Naive thymus-derived CD8-positive, alpha-beta T cell (primary cell): ENCODE data around the gene GRID1. TPM values are rescaled to one million over a fixed set of nuclear protein-coding genes. Genes with fewer than 3 reads are reported as not detected.
A peak's percentile ranks its signal among the peaks of the same experiment; 100 is the strongest.
"Not testable (repeated sequence)": the region's sequence is repeated elsewhere in the genome, so short reads cannot be mapped to it uniquely, and the experiment has no call there.

ENCODE experiments used
- ATAC-seq, 2 donors: fragments of 150-1000 bp; cut with Tn5 transposase in 1 of 2; sonication (Bioruptor Pico), chemical (Tn5 transposase) in 1 of 2; 1 replicate in 1 of 2; 2 replicates in 1 of 2; pipeline ENCODE4 v1.10.0; 2021; ENCODE audit warnings: mild to moderate bottlenecking in 2 of 2, moderate library complexity in 2 of 2
- POLR2A ChIA-PET: fragments of 350-600 bp; sonication (Branson Sonifier 250); formaldehyde crosslinking; loops from one replicate; lab custom pipeline; 2021; ENCODE audit warnings: antibody characterized with exemption; lab: Charles Lee
- DNase-seq, 10 donors: peaks; one replicate each; pipeline versions ENCODE4 v3.0.0 to v3.0.0-alpha.2; 2020 to 2022
- H3K27ac Mint-ChIP-seq, 10 donors: one replicate each; pipeline ENCODE4 v1.8.0; 2020 to 2022; ENCODE audit warnings: mild to moderate bottlenecking in 10 of 10, mixed read lengths in 10 of 10, moderate library complexity in 4 of 10, inconsistent platforms in 1 of 10
- H3K27me3 Mint-ChIP-seq, 5 donors: one replicate each; pipeline ENCODE4 v1.8.0; 2021 to 2022; ENCODE audit warnings: mixed read lengths in 5 of 5
- H3K36me3 Mint-ChIP-seq, 3 donors: one replicate each; pipeline ENCODE4 v1.8.0; 2020 to 2022; ENCODE audit warnings: mixed read lengths in 3 of 3, mild to moderate bottlenecking in 2 of 3, inconsistent platforms in 1 of 3
- H3K4me1 Mint-ChIP-seq, 4 donors: one replicate each; pipeline ENCODE4 v1.8.0; 2021 to 2022; ENCODE audit warnings: mixed read lengths in 4 of 4
- H3K4me3 Mint-ChIP-seq, 10 donors: one replicate each; pipeline ENCODE4 v1.8.0; 2020 to 2022; ENCODE audit warnings: mild to moderate bottlenecking in 10 of 10, mixed read lengths in 10 of 10, moderate library complexity in 6 of 10, inconsistent platforms in 1 of 10
- H3K9me3 Mint-ChIP-seq, 9 donors: one replicate each; pipeline ENCODE4 v1.8.0; 2020 to 2022; ENCODE audit warnings: mixed read lengths in 9 of 9, mild to moderate bottlenecking in 3 of 9, inconsistent platforms in 1 of 9, moderate library complexity in 1 of 9
- polyA plus RNA-seq, 3 donors: library from polyadenylated mRNA; unstranded; fragments of 300-500 nt; fragmentation: Illumina TruSeq; gene quantifications; one replicate each; pipeline ENCODE4 v1.2.3, GENCODE V29; 2021
- total RNA-seq, 8 experiments: library from RNA in 2 of 8; stranded (reverse) in 2 of 8; gene quantifications; one replicate each; pipeline ENCODE4 v1.2.3 and lab custom pipeline; 2021 to 2026

The GRID1 gene
- total and polyA plus RNA-seq, 5 experiments from 2014 or later: not detected

DNA sequence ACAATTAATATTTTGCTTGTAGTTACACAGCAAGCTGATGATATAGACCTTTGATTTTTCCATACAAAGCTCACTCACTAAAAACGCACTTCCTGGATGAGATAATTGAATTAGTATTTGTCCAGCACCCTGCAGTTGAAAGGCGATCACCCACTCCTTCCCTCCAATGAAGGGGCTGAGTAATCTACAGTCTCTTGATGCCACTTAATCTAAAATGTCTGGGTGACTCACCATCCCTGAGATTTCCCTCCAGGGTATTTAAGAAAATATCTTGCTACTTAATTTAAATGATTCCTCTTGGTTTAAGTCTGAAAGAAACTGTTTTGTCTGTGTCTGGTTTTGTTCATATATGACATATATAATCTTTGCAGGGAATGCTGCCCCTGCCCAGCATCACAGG lies 515.3 kb downstream of the GRID1 start:
- no peak overlapping the region for H3K4me3 Mint-ChIP-seq
- DNase-seq: no peak
- H3K27me3 Mint-ChIP-seq: peaks cover 0 to 9% (median 0%) of the 10 kb centered on the region in 5 donors
- POLR2A ChIA-PET: no interaction called here
- ATAC-seq: no peak
- no peaks in the 10 kb centered on the region for H3K36me3 Mint-ChIP-seq
- no peaks in the 10 kb centered on the region for H3K4me1 Mint-ChIP-seq
- H3K9me3 Mint-ChIP-seq: peaks cover 0 to 4% (median 0%) of the 10 kb centered on the region in 9 donors
- no peak overlapping the region for H3K27ac Mint-ChIP-seq

DNA sequence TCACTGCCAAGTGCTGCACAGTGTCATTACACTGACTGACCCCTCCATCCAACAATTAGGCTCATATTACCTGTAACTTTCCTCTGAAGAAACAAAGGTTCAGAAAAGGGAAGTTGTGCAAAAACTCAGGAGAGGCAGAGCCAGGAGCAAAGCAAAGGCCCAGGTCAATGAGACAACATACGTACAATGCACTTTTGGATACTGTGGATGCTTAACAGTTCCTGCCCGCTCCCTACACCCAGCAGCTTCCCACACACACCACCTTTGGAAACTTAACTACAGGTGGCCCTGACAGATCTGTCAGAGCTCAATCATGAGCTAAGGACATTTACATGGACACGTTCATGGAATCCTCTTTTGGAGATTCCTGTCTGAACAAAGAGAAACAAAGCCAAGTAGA lies 515.9 kb downstream of the GRID1 start:
- DNase-seq (no peak), ATAC-seq (no peak)
- Mint-ChIP-seq H3K4me3 (no peak overlapping the region), H3K27me3 (peaks cover 0 to 6% (median 0%) of the 10 kb centered on the region in 5 donors), H3K36me3 (no peaks in the 10 kb centered on the region), H3K4me1 (no peaks in the 10 kb centered on the region), H3K9me3 (peaks cover 0 to 4% (median 0%) of the 10 kb centered on the region in 9 donors), H3K27ac (no peak overlapping the region)
- POLR2A ChIA-PET: no interaction called here

DNA sequence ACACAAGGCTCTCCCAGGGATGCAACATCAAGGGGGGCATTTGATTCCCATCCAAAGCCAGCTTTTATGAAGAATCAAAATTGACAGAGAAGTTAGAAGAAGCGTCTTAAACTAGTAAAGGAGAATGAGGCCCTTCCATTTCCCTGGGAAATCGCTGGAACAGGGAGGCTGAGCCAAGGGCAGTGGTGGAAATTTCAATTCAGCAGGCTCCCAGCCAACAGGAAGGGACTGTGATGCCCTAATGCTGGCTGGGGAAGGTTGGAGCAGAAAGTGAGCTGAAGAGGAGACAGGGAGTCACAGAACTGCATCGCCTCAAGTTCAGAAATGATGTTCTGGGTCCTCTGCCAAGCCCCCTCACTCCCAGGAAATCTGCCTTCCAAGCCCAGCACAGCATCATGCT lies 517.3 kb downstream of the GRID1 start:
- no peak for ATAC-seq
- Mint-ChIP-seq H3K36me3 (no peaks in the 10 kb centered on the region), H3K27me3 (peaks cover 0 to 3% (median 0%) of the 10 kb centered on the region in 5 donors), H3K4me3 (no peak overlapping the region), H3K9me3 (peaks cover 0 to 4% (median 0%) of the 10 kb centered on the region in 9 donors), H3K4me1 (no peaks in the 10 kb centered on the region), H3K27ac (no peak overlapping the region)
- DNase-seq: no peak
- POLR2A ChIA-PET: no interaction called here

DNA sequence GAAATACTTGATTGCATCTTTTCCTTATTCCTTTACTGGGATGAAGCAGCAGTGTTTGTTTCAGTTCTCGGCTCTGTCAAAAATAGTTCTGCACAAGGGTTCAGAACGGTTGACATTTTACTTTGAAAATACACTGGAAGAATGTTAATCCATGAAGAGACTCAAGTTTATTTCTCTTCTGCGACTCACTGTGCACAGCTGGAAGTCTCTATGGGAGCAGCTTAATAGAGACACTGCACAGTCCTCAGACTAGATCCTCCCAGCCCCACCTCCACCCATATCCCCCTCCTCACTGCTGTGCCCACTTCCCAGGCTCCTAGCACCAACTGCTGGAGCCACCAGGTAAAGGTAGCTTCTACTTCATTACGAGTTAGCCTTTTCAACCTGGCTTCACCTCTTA lies 517.8 kb downstream of the GRID1 start:
- ATAC-seq: no peak
- POLR2A ChIA-PET: no interaction called here
- Mint-ChIP-seq H3K27me3 (no peaks in the 10 kb centered on the region), H3K9me3 (peaks cover 0 to 4% (median 0%) of the 10 kb centered on the region in 9 donors), H3K36me3 (no peaks in the 10 kb centered on the region), H3K4me1 (no peaks in the 10 kb centered on the region), H3K27ac (no peak overlapping the region), H3K4me3 (no peak overlapping the region)
- DNase-seq: no peak

DNA sequence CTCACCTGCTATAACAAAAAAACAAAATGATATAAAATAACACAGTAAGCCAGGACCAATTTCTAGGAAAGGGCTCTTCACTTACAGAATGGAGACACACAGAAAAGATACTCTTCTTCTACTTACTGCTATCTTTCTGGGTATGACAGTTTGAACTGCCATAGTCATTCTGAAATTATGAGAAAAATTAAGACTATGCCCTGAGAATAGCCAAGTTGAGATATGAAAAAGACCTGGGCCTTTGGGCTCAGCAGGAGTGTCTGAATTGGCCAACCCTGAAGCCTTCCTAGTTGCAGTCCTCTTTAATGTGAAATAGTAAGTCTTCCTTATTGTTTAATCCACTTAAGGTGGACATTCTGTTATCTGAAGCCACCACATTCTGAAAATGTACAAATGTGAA lies 519.5 kb downstream of the GRID1 start:
- no peaks in the 10 kb centered on the region for H3K27me3 Mint-ChIP-seq
- H3K4me1 Mint-ChIP-seq: no peaks in the 10 kb centered on the region
- no peak for ATAC-seq
- peaks cover 0 to 5% (median 0%) of the 10 kb centered on the region in 9 donors for H3K9me3 Mint-ChIP-seq
- H3K4me3 Mint-ChIP-seq: no peak overlapping the region
- no peaks in the 10 kb centered on the region for H3K36me3 Mint-ChIP-seq
- no peak overlapping the region for H3K27ac Mint-ChIP-seq
- POLR2A ChIA-PET: no interaction called here
- no peak for DNase-seq

DNA sequence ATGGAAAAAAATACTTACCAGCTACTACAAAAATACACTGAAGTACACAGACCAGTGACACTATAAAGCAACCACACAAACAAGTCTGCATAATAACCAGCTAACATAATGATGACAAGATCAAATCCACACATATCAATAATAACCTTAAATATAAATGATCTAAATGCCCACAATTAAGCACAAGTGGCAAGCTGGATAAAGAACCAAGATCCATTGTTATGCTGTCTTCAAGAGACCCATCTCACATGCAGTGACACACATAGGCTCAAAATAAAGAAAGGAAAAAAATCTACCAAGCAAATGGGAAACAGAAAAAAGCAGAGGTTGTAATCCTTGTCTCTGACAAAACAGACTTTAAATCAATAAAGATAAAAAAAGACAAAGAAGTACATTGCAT lies 527.9 kb downstream of the GRID1 start:
- Mint-ChIP-seq H3K9me3 (peaks cover 28 to 61% (median 42%) of the 10 kb centered on the region in 9 donors), H3K27me3 (peaks cover 1 to 21% (median 2%) of the 10 kb centered on the region in 5 donors), H3K36me3 (peaks cover 0 to 43% (median 9%) of the 10 kb centered on the region in 3 donors)
- H3K4me1 Mint-ChIP-seq, ATAC-seq, POLR2A ChIA-PET, H3K27ac Mint-ChIP-seq, H3K4me3 Mint-ChIP-seq, DNase-seq: not testable (repeated sequence)

DNA sequence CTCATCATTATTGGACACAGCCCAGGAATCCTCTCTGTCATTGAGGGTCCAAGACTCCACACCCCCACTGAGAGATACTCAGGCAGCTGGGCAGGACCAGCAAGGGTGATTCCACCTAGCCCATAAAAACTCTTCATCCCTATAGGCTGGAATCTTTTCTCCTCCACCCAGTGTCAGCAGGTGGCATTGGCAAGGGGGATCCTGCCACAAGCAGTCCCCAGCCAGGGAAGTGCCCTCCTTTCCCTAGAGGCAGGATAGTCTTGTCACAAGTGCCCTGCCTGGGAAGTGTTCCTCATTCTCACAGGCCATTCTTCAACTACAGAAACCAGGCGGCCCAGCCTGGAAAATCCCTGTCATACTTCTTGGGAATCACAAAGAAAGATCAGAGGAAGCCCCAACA lies 533.6 kb downstream of the GRID1 start:
- ATAC-seq: no peak
- POLR2A ChIA-PET: no interaction called here

DNA sequence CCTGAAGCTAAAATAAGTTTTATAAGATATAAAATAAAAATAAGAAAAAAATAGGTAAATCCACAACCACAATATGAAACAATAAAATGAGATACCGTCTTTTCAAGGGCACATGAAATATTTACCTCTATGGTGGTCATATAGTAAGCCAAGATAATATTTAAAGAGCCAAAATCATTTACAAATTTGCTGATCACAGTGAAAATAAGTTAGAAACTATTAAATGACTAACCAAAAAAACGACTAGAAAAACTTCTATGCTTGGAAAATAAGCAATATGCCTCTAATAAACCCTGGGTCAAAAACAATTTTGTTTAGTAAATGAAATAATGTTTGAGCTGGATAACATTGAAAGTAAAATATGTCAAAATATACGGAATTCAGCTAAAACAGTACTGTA lies 535.2 kb downstream of the GRID1 start:
- POLR2A ChIA-PET: no interaction called here
- ATAC-seq: no peak
- Mint-ChIP-seq H3K4me3 (no peak overlapping the region), H3K27ac (no peak overlapping the region), H3K4me1 (no peaks in the 10 kb centered on the region), H3K27me3 (peaks cover 2 to 21% (median 6%) of the 10 kb centered on the region in 5 donors), H3K9me3 (peaks cover 0 to 40% (median 21%) of the 10 kb centered on the region in 9 donors), H3K36me3 (peaks cover 0 to 24% (median 1%) of the 10 kb centered on the region in 3 donors)
- no peak for DNase-seq

More for the DNA sequence above, 533.6 kb downstream of the GRID1 start:
- no peaks in the 10 kb centered on the region for H3K4me1 Mint-ChIP-seq
- H3K4me3 Mint-ChIP-seq: no peak overlapping the region
- H3K9me3 Mint-ChIP-seq: peaks cover 6 to 41% (median 23%) of the 10 kb centered on the region in 9 donors
- DNase-seq: no peak
- peaks cover 0 to 24% (median 0%) of the 10 kb centered on the region in 3 donors for H3K36me3 Mint-ChIP-seq
- H3K27ac Mint-ChIP-seq: no peak overlapping the region
- H3K27me3 Mint-ChIP-seq: peaks cover 0 to 12% (median 0%) of the 10 kb centered on the region in 5 donors

DNA sequence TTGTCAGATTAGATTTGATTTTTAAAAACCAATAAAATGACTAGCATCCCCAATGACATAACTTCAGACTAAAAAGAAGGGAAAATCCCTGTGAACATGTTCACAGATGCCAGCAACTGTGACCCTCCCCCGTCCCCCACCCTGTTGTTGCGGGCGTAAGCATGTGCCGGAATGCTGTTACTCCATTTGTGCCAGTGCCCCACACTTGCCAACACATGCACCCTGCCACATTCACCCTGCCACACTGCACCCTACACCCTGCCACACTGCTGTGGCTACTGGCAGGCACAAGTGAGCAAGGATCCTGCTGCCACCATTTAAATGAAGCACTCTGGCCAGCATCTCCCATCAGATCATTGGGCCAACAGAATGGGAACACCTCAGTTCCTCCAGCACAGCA lies 540.2 kb downstream of the GRID1 start:
- Mint-ChIP-seq H3K9me3 (peaks cover 0 to 32% (median 7%) of the 10 kb centered on the region in 9 donors), H3K4me1 (no peaks in the 10 kb centered on the region), H3K36me3 (peaks cover 0 to 9% (median 1%) of the 10 kb centered on the region in 3 donors), H3K27me3 (peaks cover 2 to 27% (median 11%) of the 10 kb centered on the region in 5 donors), H3K4me3 (no peak overlapping the region), H3K27ac (no peak overlapping the region)
- ATAC-seq: no peak
- POLR2A ChIA-PET: no interaction called here
- DNase-seq: no peak

DNA sequence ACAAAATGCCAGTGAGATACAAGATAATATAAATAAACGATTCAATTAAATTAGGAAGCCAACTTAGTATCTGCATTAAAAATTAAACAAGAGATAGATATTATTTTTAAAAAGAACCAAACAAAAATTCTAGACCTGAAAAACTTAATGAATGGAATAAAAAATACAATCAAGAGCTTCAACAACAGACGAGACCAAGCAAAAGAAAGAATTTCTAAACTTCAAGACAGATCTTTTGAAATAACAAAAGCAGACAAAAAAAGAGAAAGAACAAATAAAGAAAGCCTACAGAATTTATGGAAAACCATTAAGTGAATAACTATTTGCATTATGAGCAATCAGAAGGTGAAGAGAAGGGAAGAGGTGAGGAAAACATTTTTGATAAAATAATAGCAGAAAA lies 555.2 kb downstream of the GRID1 start:
- H3K27ac Mint-ChIP-seq: no peak overlapping the region
- peaks cover 16 to 52% (median 28%) of the 10 kb centered on the region in 9 donors for H3K9me3 Mint-ChIP-seq
- POLR2A ChIA-PET: no interaction called here
- peaks cover 0 to 16% (median 0%) of the 10 kb centered on the region in 3 donors for H3K36me3 Mint-ChIP-seq
- H3K4me1 Mint-ChIP-seq: no peaks in the 10 kb centered on the region
- no peak for ATAC-seq
- DNase-seq: no peak
- peaks cover 0 to 1% (median 0%) of the 10 kb centered on the region in 5 donors for H3K27me3 Mint-ChIP-seq
- no peak overlapping the region for H3K4me3 Mint-ChIP-seq

DNA sequence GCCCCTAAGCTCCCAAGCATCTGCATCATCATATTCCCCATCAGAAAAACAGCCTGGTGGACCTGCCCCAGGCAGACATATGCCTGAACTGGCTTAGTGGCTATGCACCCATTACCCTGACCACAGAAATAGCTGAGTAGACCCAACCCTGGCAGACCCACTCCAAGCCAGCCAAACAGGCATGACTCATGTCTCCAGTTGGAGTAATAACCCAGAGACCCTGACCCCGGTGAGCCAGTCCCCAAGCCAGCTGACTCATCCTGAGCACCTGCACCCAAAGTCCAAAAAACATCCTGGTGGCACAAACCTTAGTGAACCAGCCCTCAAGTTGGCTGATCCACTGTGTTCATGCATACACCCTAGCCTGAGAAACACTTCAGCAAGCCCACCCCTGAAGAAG lies 555.9 kb downstream of the GRID1 start:
- peaks cover 0 to 1% (median 0%) of the 10 kb centered on the region in 5 donors for H3K27me3 Mint-ChIP-seq
- no peak overlapping the region for H3K27ac Mint-ChIP-seq
- peaks cover 0 to 16% (median 0%) of the 10 kb centered on the region in 3 donors for H3K36me3 Mint-ChIP-seq
- no peaks in the 10 kb centered on the region for H3K4me1 Mint-ChIP-seq
- no peak overlapping the region for H3K4me3 Mint-ChIP-seq
- POLR2A ChIA-PET: no interaction called here
- no peak for ATAC-seq
- DNase-seq: no peak
- peaks cover 16 to 52% (median 28%) of the 10 kb centered on the region in 9 donors for H3K9me3 Mint-ChIP-seq

DNA sequence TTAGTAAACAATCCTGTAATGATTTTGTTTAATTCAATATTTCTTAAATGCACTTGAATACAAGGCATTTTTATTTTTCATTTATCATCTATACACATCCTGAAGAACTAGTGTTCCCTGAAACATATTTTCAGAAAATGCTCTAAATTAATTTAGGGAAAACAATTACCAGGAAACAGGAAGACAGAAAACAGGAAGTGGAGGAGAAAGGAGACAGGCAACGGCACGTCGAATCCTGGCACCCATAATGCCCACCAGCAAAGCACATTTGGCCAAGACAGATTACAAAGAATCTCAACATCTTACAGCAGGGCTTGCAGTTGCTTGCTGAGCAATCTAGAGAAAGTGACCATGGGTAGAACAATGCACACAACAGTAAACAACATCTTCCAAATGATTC lies 571.1 kb downstream of the GRID1 start:
- no peaks in the 10 kb centered on the region for H3K36me3 Mint-ChIP-seq
- ATAC-seq: no peak
- DNase-seq: no peak
- POLR2A ChIA-PET: no interaction called here
- H3K27ac Mint-ChIP-seq: peak overlapping the region in 1 of 10 donors; percentile 6
- H3K9me3 Mint-ChIP-seq: peaks cover 0 to 4% (median 0%) of the 10 kb centered on the region in 9 donors
- H3K4me1 Mint-ChIP-seq: no peaks in the 10 kb centered on the region
- peaks cover 7 to 28% (median 17%) of the 10 kb centered on the region in 5 donors for H3K27me3 Mint-ChIP-seq
- H3K4me3 Mint-ChIP-seq: no peak overlapping the region

DNA sequence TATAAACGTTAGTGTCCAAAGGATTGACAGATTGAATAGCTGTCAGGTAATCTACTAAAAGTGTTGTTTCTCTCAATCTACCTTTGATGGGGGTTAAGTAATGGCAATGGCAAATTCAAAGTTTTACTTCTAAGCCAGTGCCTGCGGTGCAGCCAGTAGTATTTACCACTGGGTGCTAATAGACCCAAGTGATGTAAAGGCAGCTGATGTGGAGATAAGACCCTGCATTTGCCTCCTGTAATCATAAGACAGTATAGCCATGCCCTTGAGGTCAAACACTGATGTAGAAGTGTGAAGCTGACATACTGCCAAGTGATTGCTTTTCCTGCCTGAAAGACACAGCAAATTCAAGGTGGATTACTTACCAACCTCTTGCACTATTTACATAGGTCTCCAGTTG lies 572.0 kb downstream of the GRID1 start:
- Mint-ChIP-seq H3K4me1 (no peaks in the 10 kb centered on the region), H3K36me3 (no peaks in the 10 kb centered on the region), H3K27ac (no peak overlapping the region), H3K27me3 (peaks cover 7 to 28% (median 19%) of the 10 kb centered on the region in 5 donors), H3K9me3 (peaks cover 0 to 4% (median 0%) of the 10 kb centered on the region in 9 donors), H3K4me3 (no peak overlapping the region)
- ATAC-seq: no peak
- no peak for DNase-seq
- POLR2A ChIA-PET: no interaction called here

DNA sequence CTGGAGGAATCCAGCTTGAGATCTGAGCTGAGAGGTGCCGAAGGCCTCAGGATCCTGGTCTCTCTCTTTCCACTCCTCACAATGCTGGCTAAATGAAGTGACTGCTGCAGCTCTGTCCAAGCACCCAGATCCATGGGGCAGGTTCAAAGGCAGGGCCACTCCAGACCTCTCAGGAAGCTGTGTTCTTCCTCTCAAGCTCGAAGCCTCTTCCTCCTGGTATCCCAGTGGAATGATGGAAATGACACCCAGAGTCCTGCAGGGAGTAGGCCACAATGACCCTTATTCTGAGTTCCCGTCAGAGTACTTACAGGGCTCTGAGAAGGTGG lies 574.1 kb downstream of the GRID1 start:
- POLR2A ChIA-PET: no interaction called here
- Mint-ChIP-seq H3K9me3 (no peaks in the 10 kb centered on the region), H3K4me3 (no peak overlapping the region), H3K36me3 (no peaks in the 10 kb centered on the region), H3K27ac (no peak overlapping the region), H3K4me1 (no peaks in the 10 kb centered on the region), H3K27me3 (peaks cover 5 to 24% (median 6%) of the 10 kb centered on the region in 5 donors)
- DNase-seq (no peak), ATAC-seq (no peak)
